ENCODE data around the gene CEP128.

The CEP128 gene

DNA sequence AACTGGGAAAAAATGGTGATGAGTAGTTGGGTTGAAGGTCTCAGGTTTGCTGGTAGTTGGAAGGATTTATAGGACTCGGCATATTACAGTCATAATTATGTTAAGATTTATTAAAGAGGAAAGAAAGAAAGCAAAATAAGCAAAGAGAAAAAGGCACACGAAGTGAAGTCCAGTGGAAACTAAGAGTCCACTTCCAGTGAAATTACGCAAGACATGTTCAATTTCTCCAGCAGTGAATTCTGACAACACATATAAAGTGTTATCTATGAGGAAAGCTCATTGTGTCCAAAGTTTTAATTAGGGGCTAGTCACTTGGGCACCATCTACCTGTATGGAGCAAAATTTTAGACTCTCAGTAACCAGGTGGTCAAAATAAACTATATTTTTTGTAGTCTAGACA lies 143.3 kb downstream of the CEP128 start:
- H3K9me3 Mint-ChIP-seq, result peaks cover 20% of the 10 kb centered on the region
- H3K27ac Mint-ChIP-seq, result no peak overlapping the region
- peaks cover 40% of the 10 kb centered on the region for H3K36me3 Mint-ChIP-seq (ENCODE audit: low read depth)
- no peak overlapping the region for H3K4me3 Mint-ChIP-seq
- no peaks in the 10 kb centered on the region for H3K27me3 Mint-ChIP-seq
- DNase-seq, result no peak
- H3K4me1 Mint-ChIP-seq (ENCODE audit: low read depth), result no peaks in the 10 kb centered on the region

DNA sequence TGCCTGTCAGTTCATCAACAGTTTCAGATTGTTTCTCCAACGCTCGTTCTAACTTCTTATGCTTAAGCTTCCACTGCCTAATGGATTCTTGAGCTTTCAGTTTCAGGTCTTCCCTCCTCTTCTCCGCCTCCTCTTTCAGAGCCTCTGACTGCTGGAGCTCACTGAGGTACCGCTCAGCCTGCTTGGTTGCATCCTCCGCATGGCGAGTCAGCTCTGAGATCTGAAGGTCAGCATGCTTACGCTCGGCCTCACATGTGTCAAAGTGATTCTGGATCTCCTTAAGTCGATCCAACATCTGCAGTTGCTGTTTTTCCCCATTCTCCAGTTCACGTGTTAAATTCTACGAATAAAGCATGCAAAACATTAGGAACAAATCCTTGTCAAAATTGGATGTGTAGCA lies 148.8 kb downstream of the CEP128 start:
- DNase-seq, result no peak
- Mint-ChIP-seq H3K4me1 (ENCODE audit: low read depth) (no peaks in the 10 kb centered on the region), H3K9me3 (no peaks in the 10 kb centered on the region), H3K36me3 (ENCODE audit: low read depth) (peaks cover 34% of the 10 kb centered on the region), H3K27ac (no peak overlapping the region), H3K27me3 (no peaks in the 10 kb centered on the region), H3K4me3 (no peak overlapping the region)

DNA sequence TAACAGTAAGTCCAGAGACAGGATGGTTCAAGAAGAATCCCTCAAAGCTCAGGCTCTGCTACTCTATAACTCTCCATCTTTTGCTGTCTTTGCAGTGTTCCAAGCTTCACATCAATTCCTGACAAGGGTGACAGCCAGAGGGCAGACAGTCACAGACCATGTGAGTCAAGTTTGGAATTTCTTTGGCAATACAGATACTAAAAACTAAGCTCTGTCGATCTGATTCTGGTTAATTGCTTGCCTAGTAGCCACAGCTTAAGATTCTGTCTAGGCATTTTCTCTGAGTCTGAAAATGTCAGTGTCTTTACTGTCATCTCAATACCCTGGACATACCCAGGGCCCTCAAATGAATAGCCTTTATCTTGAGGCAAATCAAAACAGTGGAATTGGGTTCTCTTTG lies 153.7 kb downstream of the CEP128 start:
- Mint-ChIP-seq H3K4me3 (no peak overlapping the region), H3K27me3 (no peaks in the 10 kb centered on the region), H3K4me1 (ENCODE audit: low read depth) (no peaks in the 10 kb centered on the region), H3K27ac (no peak overlapping the region), H3K9me3 (no peaks in the 10 kb centered on the region), H3K36me3 (ENCODE audit: low read depth) (peaks cover 59% of the 10 kb centered on the region)
- no peak for DNase-seq

- Mint-ChIP-seq H3K4me3 (no peak overlapping the region), H3K27me3 (no peaks in the 10 kb centered on the region), H3K9me3 (no peaks in the 10 kb centered on the region), H3K27ac (no peak overlapping the region), H3K4me1 (ENCODE audit: low read depth) (no peaks in the 10 kb centered on the region), H3K36me3 (ENCODE audit: low read depth) (peaks cover 43% of the 10 kb centered on the region)
- no peak for DNase-seq
Measured at GRCh38 chr14:80784820-80785219, 156.7 kb downstream of the CEP128 start.

DNA sequence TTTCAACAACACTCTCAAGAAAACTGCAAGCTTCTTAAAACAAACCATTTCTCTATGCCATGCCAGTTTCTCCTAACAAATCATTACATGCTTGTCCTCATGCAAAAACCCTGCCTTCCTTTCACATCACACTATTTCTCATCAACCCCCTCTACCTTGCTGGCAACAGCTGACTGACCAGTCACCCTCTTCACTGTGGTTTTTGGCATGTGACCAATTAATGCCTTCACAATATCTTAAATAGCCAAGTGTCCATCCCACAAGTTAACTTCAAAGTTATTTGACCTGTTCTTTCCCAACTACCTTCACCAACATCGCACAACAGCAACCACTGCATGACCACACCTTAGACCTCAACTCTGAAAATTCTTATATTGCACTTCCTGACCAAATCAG lies 159.6 kb downstream of the CEP128 start:
- DNase-seq, result no peak
- Mint-ChIP-seq H3K4me3 (no peak overlapping the region), H3K27ac (no peak overlapping the region), H3K27me3 (no peaks in the 10 kb centered on the region), H3K36me3 (ENCODE audit: low read depth) (peaks cover 37% of the 10 kb centered on the region), H3K4me1 (ENCODE audit: low read depth) (no peaks in the 10 kb centered on the region), H3K9me3 (peaks cover 3% of the 10 kb centered on the region)

GRCh38 chr14:80780500-80780899 lies 161.0 kb downstream of the CEP128 start:
- Mint-ChIP-seq H3K4me1 (ENCODE audit: low read depth) (no peaks in the 10 kb centered on the region), H3K4me3 (no peak overlapping the region), H3K27me3 (no peaks in the 10 kb centered on the region), H3K9me3 (peaks cover 3% of the 10 kb centered on the region), H3K36me3 (ENCODE audit: low read depth) (peaks cover 34% of the 10 kb centered on the region), H3K27ac (no peak overlapping the region)
- no peak for DNase-seq

DNA sequence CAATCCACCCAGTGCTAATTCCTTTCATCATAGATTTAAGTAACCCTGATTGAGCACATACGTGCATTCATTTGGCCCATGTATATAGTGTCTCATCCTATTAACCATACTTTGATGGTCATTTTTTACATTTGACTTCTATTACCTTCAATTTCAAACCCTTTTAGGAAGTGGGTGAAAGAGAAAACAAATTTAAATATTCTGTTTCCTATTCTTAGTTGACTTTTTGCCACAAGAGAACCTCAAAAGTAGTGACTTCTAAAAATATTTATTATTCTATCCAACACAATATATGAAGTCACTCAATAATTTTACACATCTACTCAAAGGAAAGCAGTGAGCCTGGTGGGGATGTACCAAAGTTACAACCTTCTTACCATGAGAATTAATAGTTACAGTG lies 164.9 kb downstream of the CEP128 start:
- H3K27ac Mint-ChIP-seq, result no peak overlapping the region
- H3K4me3 Mint-ChIP-seq, result no peak overlapping the region
- no peaks in the 10 kb centered on the region for H3K27me3 Mint-ChIP-seq
- H3K9me3 Mint-ChIP-seq, result peaks cover 3% of the 10 kb centered on the region
- H3K36me3 Mint-ChIP-seq (ENCODE audit: low read depth), result peaks cover 31% of the 10 kb centered on the region
- no peak for DNase-seq
- H3K4me1 Mint-ChIP-seq (ENCODE audit: low read depth), result no peaks in the 10 kb centered on the region

- H3K4me3 Mint-ChIP-seq, result no peak overlapping the region
- H3K27me3 Mint-ChIP-seq, result no peaks in the 10 kb centered on the region
- DNase-seq, result no peak
- no peaks in the 10 kb centered on the region for H3K4me1 Mint-ChIP-seq (ENCODE audit: low read depth)
- no peak overlapping the region for H3K27ac Mint-ChIP-seq
- H3K9me3 Mint-ChIP-seq, result peaks cover 3% of the 10 kb centered on the region
- H3K36me3 Mint-ChIP-seq (ENCODE audit: low read depth), result peaks cover 31% of the 10 kb centered on the region
Measured at GRCh38 chr14:80776186-80776585, 165.4 kb downstream of the CEP128 start.

- no peaks in the 10 kb centered on the region for H3K9me3 Mint-ChIP-seq
- DNase-seq, result no peak
- no peaks in the 10 kb centered on the region for H3K27me3 Mint-ChIP-seq
- no peak overlapping the region for H3K4me3 Mint-ChIP-seq
- H3K4me1 Mint-ChIP-seq (ENCODE audit: low read depth), result peaks cover 3% of the 10 kb centered on the region
- H3K36me3 Mint-ChIP-seq (ENCODE audit: low read depth), result peaks cover 23% of the 10 kb centered on the region
- no peak overlapping the region for H3K27ac Mint-ChIP-seq
Measured at GRCh38 chr14:80772504-80772903, 169.0 kb downstream of the CEP128 start.

- no peaks in the 10 kb centered on the region for H3K27me3 Mint-ChIP-seq
- H3K9me3 Mint-ChIP-seq, result no peaks in the 10 kb centered on the region
- peaks cover 14% of the 10 kb centered on the region for H3K36me3 Mint-ChIP-seq (ENCODE audit: low read depth)
- peaks cover 3% of the 10 kb centered on the region for H3K4me1 Mint-ChIP-seq (ENCODE audit: low read depth)
- H3K4me3 Mint-ChIP-seq, result no peak overlapping the region
- DNase-seq, result no peak
- H3K27ac Mint-ChIP-seq, result no peak overlapping the region
Measured at GRCh38 chr14:80771201-80771600, 170.3 kb downstream of the CEP128 start.

DNA sequence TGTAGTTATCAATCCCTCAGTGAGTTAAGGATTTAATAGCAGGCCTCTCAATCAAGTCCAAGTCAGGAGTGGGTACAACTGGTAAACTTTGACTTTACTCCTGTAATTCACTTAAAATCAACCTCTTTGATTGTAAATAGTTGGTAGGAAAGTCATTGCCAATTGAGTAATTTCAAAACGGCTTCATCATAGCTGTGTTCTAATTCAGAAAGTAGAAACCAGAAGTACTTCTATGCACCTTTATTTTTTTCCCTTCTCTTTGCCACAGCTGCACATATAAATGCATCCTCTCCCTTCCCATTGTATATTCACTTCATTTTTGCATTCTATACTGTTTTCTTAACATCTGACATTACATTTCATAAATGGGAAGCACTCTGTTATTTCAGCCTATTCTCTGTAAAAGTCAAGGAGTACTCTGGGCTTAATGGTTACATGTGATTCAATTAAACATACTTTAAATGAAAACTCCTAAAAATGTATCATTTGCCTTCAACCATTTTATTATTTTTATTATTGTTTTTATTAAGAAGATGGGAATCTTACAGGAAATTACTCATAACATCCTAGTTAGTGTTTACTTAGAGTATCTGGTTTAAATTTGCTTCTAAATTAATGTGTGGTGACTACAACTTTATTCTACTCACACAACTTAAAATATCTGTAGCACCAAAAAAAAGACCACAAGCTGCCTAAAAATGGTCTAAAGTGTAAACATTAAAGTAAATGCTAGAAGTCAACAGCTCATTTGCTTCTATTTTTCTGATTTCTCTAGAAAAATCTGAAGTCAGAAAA lies 171.2 kb downstream of the CEP128 start:
- peaks cover 14% of the 10 kb centered on the region for H3K36me3 Mint-ChIP-seq (ENCODE audit: low read depth)
- H3K4me3 Mint-ChIP-seq, result no peak overlapping the region
- H3K27ac Mint-ChIP-seq, result no peak overlapping the region
- H3K27me3 Mint-ChIP-seq, result no peaks in the 10 kb centered on the region
- H3K4me1 Mint-ChIP-seq (ENCODE audit: low read depth), result peaks cover 3% of the 10 kb centered on the region
- no peaks in the 10 kb centered on the region for H3K9me3 Mint-ChIP-seq
- no peak for DNase-seq

GRCh38 chr14:80768646-80769045 lies 172.9 kb downstream of the CEP128 start:
- H3K9me3 Mint-ChIP-seq, result no peaks in the 10 kb centered on the region
- no peak overlapping the region for H3K27ac Mint-ChIP-seq
- no peaks in the 10 kb centered on the region for H3K27me3 Mint-ChIP-seq
- no peak overlapping the region for H3K4me3 Mint-ChIP-seq
- peaks cover 3% of the 10 kb centered on the region for H3K4me1 Mint-ChIP-seq (ENCODE audit: low read depth)
- no peak for DNase-seq
- peaks cover 12% of the 10 kb centered on the region for H3K36me3 Mint-ChIP-seq (ENCODE audit: low read depth)

- Mint-ChIP-seq H3K9me3 (no peaks in the 10 kb centered on the region), H3K36me3 (ENCODE audit: low read depth) (peaks cover 5% of the 10 kb centered on the region), H3K27me3 (no peaks in the 10 kb centered on the region), H3K27ac (no peak overlapping the region), H3K4me3 (no peak overlapping the region), H3K4me1 (ENCODE audit: low read depth) (no peaks in the 10 kb centered on the region)
- DNase-seq, result no peak
Measured at GRCh38 chr14:80764921-80765507, 176.5 kb downstream of the CEP128 start.

DNA sequence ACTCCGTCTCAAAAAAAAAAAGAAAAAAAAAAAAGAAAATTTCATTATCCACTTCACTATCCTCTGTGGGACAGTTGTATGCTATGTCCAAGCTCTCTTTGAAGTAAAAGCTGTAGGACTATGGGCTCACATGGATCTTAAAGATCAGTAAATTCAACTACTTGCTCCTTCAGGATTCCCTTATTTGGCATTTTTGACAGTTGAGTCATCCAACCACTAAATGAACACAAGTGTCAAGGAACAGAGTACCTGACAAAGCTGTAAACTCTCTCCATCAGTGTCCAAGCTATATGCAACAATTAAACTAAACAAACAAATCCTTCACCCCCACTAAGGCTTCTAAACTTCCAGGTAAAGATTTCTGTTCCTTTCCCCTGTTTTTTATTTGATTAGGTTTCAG lies 177.0 kb downstream of the CEP128 start:
- no peaks in the 10 kb centered on the region for H3K27me3 Mint-ChIP-seq
- DNase-seq, result no peak
- no peak overlapping the region for H3K27ac Mint-ChIP-seq
- no peak overlapping the region for H3K4me3 Mint-ChIP-seq
- H3K36me3 Mint-ChIP-seq (ENCODE audit: low read depth), result peaks cover 7% of the 10 kb centered on the region
- H3K9me3 Mint-ChIP-seq, result no peaks in the 10 kb centered on the region
- no peaks in the 10 kb centered on the region for H3K4me1 Mint-ChIP-seq (ENCODE audit: low read depth)

DNA sequence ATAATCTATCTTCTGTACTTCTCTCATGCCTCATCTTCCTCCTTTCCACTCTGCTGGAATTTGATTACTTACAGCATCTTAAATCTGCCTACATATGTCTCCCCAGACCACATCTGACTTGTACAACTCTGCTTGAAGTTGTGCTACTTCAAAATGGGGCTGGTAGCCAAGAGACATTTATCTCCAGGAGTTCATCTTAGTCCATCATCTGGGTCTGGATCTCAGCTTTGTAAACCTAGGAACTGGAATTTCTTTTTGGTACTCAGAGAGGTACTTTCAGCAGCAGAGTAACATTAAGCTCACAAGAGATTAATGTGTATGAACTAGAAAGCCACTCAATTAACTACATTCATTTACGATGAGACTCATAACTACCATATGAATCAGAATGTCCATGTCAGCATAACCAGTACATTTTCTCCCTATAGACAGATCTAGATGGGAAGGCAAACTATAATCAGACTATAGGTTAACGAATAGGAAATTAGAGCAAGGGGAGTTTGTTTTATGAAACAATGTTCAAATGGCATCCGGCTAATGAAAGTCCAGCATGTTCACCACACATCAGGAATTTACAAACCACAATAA lies 178.8 kb downstream of the CEP128 start:
- no peak overlapping the region for H3K27ac Mint-ChIP-seq
- H3K36me3 Mint-ChIP-seq (ENCODE audit: low read depth), result peaks cover 18% of the 10 kb centered on the region
- no peak overlapping the region for H3K4me3 Mint-ChIP-seq
- H3K4me1 Mint-ChIP-seq (ENCODE audit: low read depth), result no peaks in the 10 kb centered on the region
- no peak for DNase-seq
- H3K9me3 Mint-ChIP-seq, result no peaks in the 10 kb centered on the region
- H3K27me3 Mint-ChIP-seq, result no peaks in the 10 kb centered on the region
